ENCODE results near the gene NKX6-2. TPM values are rescaled to one million over a fixed set of nuclear protein-coding genes. Genes with fewer than 3 reads are reported as not detected.

NKX6-2 gene
- not detected for total RNA-seq
- long read RNA-seq, donor 1, result 0 reads
- long read RNA-seq, donor 2, result 0 reads

GRCh38 chr10:132785723-132786475 lies at the start of gene NKX6-2:
NKX6-2 (minus strand) TSS chr10:132786147; CDS start chr10:132785948, 199 bp downstream.
- ATAC-seq, result no peak
- H3K4me1 ChIP-seq (ENCODE audit: low read depth), result peaks cover 22% of the 10 kb centered on the region
- DNase-seq, result no peak
- intact Hi-C loops (cut with DNase I, micrococcal nuclease), result no loop called here
- TF ChIP-seq CTCF (IDR thresholded peaks at IDR 0.05), result no peak
- no peak within 1 kb of the TSS for H3K4me3 ChIP-seq
- H3K9me3 ChIP-seq, result no peaks in the 10 kb centered on the region
- H3K36me3 ChIP-seq (ENCODE audit: low read depth), result no peaks in the 10 kb centered on the region

DNA sequence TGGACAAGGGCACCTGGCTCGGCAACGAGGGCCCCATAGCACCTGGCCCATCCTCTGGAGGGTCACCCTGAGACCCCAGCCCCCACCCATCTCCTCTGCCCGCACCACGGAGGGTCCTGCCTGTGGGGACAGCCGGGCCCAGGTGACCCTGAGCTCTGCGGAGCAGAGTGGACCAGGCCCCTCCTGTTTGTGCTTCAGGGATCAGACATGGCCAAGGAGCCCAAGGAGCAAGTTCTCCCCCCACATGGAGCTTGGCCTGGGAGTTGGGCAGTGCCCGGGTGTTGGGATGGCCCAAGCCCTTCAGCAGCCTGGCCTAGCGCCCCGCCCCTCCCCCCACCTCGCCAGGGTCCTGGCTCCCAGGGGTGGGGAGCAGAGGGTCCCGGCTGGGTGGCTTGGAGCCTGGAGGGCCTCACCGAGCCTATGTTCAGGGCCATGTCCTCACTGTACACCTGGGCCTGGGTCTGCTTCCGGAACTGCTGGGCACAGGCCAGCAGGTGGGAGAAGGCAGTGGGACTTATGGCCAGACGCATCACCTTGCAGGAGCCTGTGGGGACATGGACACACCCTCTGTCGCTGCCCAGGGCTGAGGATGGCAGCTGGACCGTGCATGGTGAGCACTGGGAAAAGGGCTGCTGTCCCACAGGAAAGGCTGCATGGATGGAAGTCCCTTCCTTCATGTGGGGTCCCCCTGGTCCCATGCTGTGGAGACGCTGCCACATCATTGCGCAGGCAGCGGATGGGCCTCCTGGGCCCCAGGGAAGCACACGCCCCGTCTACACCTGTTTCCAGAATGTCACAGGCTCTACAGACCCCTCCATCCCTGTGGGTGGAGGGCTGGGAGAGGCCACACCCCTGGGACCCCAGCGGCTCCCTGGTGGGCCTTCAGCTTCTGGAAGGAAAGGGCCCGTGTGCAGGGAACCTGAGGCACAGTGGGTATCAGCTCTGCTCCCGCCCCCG lies 49.2 kb upstream of the NKX6-2 start:
- H3K36me3 ChIP-seq (ENCODE audit: low read depth), result no peaks in the 10 kb centered on the region
- H3K9me3 ChIP-seq, result no peaks in the 10 kb centered on the region
- no peaks in the 10 kb centered on the region for H3K4me1 ChIP-seq (ENCODE audit: low read depth)
- no peak for TF ChIP-seq CTCF (IDR thresholded peaks at IDR 0.05)
- H3K4me3 ChIP-seq, result no peak overlapping the region
- DNase-seq, result no peak
- no peak for ATAC-seq
- intact Hi-C loops (cut with DNase I, micrococcal nuclease), result loop anchor here in 1 of 2 donors (10.0 kb wide), 1 partner anchor 290 kb away; no protein-coding TSS in a partner anchor

GRCh38 chr10:132834311-132834761 lies 48.4 kb upstream of the NKX6-2 start:
- no peaks in the 10 kb centered on the region for H3K4me1 ChIP-seq (ENCODE audit: low read depth)
- no peak for TF ChIP-seq CTCF (IDR thresholded peaks at IDR 0.05)
- no peaks in the 10 kb centered on the region for H3K36me3 ChIP-seq (ENCODE audit: low read depth)
- intact Hi-C loops (cut with DNase I, micrococcal nuclease), result loop anchor here in 1 of 2 donors (10.0 kb wide), 1 partner anchor 290 kb away; no protein-coding TSS in a partner anchor
- DNase-seq (no peak), ATAC-seq (no peak)
- no peak overlapping the region for H3K4me3 ChIP-seq
- H3K9me3 ChIP-seq, result no peaks in the 10 kb centered on the region

DNA sequence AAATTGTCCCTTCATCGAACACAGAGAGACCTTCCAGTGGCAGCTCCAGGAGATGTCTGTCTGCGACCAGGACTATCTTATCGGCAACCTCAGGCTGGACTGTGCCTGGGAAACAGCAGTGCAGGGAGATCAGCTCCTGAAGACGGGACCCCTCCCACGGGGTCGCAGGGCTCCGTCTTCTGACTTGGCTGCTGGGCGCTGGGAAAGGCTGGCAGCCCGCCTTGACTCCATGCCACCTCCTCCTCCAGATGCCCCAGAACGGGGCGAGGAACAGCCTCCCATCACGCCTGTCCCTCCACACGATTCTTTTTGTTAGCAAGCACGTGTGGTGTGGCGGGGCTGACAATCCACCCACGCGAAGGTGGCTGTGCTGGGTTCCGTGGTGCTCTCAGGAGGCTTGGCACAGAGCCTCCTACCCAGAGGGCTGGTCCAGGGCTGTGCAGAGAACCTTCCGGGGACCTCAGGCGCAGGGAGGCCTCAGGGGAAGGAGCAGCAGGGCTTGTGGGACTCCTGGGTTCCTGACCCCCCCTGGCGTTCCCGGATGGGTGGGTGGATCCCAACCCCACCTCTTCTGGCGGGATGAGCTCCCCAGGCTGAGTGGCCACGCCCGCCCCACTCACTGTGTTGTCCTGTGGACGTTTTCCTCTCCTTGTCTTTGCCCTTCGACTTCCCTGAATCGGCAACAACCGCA lies 47.6 kb upstream of the NKX6-2 start:
- DNase-seq (no peak), ATAC-seq (no peak)
- intact Hi-C loops (cut with DNase I, micrococcal nuclease), result loop anchor here in 1 of 2 donors (10.0 kb wide), 1 partner anchor 291 kb away; no protein-coding TSS in a partner anchor
- H3K9me3 ChIP-seq, result no peaks in the 10 kb centered on the region
- no peak overlapping the region for H3K4me3 ChIP-seq
- TF ChIP-seq CTCF (IDR thresholded peaks at IDR 0.05), result no peak
- H3K36me3 ChIP-seq (ENCODE audit: low read depth), result no peaks in the 10 kb centered on the region
- no peaks in the 10 kb centered on the region for H3K4me1 ChIP-seq (ENCODE audit: low read depth)

All from mucosa of descending colon (tissue), 3 donors.